ENCODE measurements around the gene SMIM32.

Gene SMIM32

DNA sequence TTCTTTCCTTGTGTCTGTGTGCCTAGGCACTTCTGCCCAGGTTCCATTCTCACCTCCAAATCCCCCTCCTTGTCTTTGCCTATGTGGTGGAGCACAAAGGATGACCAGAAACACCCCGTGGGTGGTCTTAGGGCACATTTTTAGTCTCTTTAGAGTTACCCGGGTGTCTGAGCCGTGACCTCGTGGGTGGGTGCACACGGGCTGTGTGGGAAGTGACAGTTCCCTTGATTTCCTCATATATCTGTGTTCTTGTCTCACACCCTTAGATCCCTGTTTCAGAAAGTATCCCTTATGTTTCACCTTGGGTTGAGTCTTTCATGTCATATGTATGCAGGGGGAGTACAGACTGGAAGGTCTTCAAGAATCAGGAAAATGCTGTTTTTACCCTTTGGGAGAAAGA lies 13.4 kb upstream of the SMIM32 start:
- DNase-seq, result no peak

- no peak for DNase-seq
Measured at GRCh38 chr5:136205941-136206340, 13.0 kb upstream of the SMIM32 start.

DNA sequence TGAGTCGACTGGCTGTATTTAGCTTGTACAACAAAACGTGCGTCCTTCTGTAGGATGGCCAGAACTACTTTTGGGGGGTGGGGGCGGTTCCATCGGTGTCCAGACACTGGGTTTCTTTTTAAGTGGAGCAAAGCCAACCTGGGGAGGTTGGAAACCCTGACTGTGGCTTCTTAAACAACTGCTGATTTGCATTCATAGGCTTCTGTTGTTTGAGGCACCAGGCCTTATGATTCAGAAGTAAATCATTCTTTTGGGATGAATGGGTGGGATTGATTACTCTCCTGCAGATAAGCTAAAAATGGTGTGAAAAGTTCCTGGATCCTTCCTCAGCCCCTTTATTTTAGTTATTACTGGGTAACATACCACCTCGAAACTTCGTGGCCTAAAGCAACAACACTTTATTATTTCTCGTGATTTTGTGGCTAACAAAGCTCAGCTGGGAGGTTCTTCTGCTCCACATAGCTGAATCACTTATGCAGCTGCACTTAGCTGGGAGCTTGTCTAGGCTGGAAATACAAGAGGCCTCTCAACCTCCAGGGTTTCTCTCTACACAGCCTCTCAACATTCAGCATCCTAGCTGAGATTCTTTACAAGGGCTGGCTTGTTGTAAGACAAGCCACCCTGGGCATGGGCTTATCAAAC lies 12.2 kb upstream of the SMIM32 start:
- DNase-seq, result no peak

- DNase-seq, result no peak
Measured at GRCh38 chr5:136203303-136203922, 10.5 kb upstream of the SMIM32 start.

- no peak for DNase-seq
Measured at GRCh38 chr5:136202469-136203205, 9.7 kb upstream of the SMIM32 start.

- DNase-seq, result no peak
Measured at GRCh38 chr5:136201870-136202269, 8.9 kb upstream of the SMIM32 start.

DNA sequence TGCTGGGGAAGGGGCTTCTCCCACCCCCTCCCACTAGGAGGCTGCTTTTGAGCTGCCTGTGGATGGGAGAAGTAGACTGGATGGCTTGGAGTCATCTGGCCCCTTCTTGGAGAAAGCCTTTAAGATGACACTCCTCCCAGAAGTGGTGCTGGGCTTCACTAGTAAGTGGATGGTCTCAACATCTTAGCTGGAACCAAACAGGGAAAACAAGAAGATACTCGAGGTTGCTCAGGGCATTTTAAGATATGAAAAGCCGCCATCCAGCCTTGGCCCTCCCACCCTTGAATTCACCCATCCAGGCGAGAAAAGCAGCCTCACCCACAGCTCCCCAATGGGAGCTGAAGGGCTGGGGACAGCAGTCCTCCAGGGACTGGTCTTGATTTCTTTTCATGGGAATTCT lies 7.8 kb upstream of the SMIM32 start:
- DNase-seq, result no peak

DNA sequence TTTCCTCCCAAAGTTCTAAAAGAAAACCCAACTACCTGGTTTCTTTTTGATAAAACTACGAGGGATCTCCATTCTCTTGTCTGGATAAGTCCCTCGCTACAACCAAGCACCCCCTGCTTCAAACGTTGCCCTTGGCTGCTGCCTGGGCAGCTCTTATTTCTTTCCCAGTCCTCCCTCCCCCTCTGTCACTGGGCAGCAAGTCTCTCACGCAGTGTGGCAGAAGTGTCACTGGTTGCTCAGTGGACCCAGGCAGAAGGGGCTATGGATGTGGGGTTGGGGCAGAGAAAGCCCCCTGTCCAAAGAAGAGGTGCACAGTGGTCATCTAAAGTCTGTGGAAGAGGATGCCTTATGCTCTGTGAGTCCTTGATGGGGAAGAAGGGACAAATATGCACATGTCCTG lies 7.2 kb upstream of the SMIM32 start:
- DNase-seq, result no peak

- DNase-seq, result no peak
Measured at GRCh38 chr5:136199408-136199807, 6.4 kb upstream of the SMIM32 start.

GRCh38 chr5:136198453-136198852 lies 5.5 kb upstream of the SMIM32 start:
- no peak for DNase-seq

- no peak for DNase-seq
Measured at GRCh38 chr5:136197462-136198142, 4.6 kb upstream of the SMIM32 start.

DNA sequence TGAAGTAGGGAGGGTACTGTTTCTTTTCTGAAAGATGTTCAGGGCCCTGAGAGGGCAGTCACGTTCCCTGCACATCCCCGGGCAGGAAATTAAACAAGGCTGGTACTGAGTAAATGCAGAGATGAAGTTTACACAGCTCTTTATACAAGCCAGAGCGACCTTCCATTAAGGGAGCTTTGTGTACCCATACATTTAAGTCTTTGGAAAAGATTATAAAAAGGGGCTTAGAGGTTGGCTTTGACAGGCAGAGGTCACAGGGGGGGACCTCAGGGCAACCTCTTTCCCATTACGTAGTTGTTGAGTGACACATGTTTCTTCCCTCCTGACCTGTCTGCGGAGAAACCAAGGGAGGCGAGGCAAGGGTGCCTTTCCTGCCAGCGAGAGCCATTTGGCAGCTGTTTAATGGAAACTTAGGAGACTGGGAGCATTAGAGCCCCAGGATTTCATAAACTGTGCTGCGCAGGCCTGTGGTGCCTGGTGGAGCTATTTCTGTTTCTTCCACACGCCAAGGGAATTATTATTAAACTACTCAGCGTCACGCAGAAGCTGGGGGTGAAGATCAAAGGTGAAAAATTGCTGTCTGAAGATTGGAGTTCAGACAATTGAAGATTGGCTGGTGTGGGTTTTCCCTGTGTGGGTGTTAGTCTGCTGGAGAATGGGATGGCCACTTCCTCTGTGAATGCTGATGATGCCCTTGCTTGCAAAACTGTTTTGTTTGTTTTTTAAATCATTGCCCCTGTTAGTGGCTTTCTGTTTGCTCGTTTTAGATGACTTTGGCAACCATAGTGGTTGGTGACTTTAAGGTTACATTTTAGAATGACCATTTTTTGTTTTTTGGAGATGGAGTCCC lies 3.2 kb upstream of the SMIM32 start:
- no peak for DNase-seq

GRCh38 chr5:136194576-136194975 lies 1.6 kb upstream of the SMIM32 start:
- DNase-seq, result no peak

GRCh38 chr5:136193322-136193935 lies 467 bp upstream of the SMIM32 start:
- no peak for DNase-seq

DNA sequence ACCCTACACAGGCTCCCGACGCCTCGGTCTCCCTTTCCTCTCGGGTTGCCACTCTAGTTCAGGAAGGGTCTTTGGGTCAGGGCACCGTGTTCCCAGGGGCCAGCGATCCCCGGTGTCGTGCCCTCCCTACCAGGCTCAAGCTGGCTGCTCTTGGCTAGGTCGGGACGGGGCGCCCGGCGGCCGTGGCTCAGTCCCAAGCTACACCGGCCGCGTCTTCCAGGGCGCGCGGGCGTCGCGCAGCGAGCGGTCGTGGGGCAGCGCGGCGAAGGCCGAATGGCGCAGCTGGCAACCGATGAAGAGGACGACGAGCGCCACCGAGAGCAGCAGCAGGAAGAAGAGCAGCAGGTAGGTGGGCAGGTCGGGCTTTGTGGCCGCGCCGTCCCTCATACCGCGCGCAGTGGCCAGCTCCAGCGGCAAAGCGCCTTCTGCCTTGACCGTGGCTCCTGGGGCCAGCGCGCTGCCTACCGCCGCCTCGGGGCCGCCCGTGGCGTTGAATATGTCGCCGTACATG lies 892 bp downstream of the SMIM32 start:
- no peak for DNase-seq

DNA sequence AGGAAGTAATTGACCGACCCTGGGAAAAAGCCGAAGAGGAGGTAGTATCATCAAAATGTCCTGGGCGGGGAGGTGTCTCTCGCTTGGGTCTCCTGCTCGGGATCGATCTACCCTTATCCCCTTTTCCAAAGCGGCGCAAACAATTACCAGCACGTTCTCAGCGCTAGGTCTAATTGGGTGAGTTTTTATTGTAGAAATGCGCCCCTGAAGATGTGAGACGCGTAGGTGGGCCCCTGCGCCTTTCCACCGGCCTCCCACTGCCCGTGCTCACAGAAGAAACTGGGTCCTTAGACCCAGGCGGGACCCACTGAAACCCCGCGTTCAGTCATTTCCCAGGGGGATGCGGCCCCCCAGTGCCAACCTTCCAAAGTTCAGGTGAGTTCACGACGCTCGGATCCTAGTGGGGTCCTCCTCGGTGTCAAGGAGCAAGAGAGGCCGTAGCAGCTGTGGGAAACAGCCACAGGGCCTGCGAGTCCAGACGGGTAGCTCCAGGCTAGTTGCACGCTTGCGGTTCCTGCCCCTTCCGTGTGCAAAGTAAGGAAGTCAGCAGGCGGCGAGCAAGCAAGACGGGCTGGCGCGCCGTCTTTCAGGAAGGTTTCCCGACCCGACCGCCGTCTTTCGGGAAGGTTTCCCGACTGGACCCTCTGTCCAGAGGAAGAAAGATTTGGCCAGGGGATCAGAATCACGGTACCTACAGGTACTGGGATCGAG lies 1.5 kb downstream of the SMIM32 start:
- no peak for DNase-seq

DNA sequence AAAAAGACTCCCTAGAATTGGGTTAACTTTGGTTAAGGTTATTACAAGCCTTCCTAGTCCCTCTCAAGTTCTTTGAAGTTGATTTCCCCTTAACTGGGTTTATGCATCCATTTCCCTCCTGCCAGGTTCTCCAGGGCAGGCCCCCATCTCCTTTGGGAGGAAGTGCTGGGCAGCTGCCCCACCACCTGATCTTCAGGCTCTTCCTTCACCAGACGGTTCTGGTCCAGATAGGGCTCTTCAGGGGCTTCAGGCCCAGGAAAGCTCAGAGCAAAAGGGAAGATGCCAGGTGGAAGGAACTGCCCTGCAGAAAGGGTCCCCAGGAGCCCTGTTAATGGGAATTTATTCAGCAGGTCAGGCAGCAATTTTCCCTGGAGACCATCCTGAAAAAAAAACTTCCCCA lies 2.1 kb downstream of the SMIM32 start:
- no peak for DNase-seq

- DNase-seq, result no peak
Measured at GRCh38 chr5:136190091-136190720, 2.8 kb downstream of the SMIM32 start.

DNA sequence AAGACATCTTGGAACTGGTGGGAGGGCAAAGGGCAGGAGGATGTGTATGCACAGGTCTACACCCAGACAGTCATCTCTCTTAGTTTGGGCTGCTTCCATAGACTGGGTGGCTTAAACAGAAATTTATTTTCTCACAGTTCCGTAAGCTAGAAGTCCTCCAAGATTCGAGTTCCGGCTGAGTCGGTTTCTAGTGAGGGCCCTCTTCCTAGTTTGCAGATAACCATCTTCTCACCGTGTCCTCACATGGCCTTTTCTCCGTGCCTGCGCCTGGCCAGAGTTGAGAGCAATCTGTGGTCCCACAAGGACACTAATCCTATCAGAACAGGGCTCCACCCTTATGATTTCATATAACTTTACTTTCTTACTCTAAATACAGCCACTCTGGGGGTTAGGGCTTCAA lies 4.1 kb downstream of the SMIM32 start:
- no peak for DNase-seq

GRCh38 chr5:136186796-136187195 lies 6.2 kb downstream of the SMIM32 start:
- no peak for DNase-seq
